Kidney (tissue), 14 donors: ENCODE data around the gene CYP1A2. TPM values are rescaled to one million over a fixed set of nuclear protein-coding genes. Genes with fewer than 3 reads are reported as not detected.

Experiments used
- DNase-seq, 5 donors: peaks; one replicate each; pipeline ENCODE4 v3.0.0-alpha.2; 2013 to 2020
- FAIRE-seq: peaks from 2 replicates; lab custom pipeline; 2012; peaks lifted over from hg19 to GRCh38; lab: Jason Lieb, UNC
- H3K27ac ChIP-seq, 2 donors: one replicate each; pipeline ENCODE4 v1.7.0; 2013; ENCODE audit warnings: low read depth in 2 of 2, low read length in 2 of 2, inconsistent platforms in 1 of 2
- H3K27me3 ChIP-seq: one replicate; pipeline ENCODE4 v1.7.1; 2013; ENCODE audit warnings: low read length, inconsistent platforms; ENCODE audit not compliant: control insufficient read depth, insufficient read depth
- H3K36me3 ChIP-seq, 3 donors: one replicate each; pipeline versions ENCODE4 v1.7.0 to v1.7.1; 2013; ENCODE audit warnings: low read length in 3 of 3, control low read depth in 1 of 3, inconsistent platforms in 1 of 3; ENCODE audit not compliant: insufficient read depth in 3 of 3, control insufficient read depth in 2 of 3
- H3K4me1 ChIP-seq, 3 donors: one replicate each; pipeline versions ENCODE4 v1.7.0 to v1.7.1; 2013; ENCODE audit warnings: low read length in 3 of 3, inconsistent platforms in 1 of 3, low read depth in 1 of 3; ENCODE audit not compliant: control insufficient read depth in 2 of 3, insufficient read depth in 2 of 3
- H3K4me3 ChIP-seq, 3 donors: one replicate each; pipeline versions ENCODE4 v1.7.0 to v1.8.1; 2013; ENCODE audit warnings: low read length in 3 of 3, control low read depth in 1 of 3, inconsistent platforms in 1 of 3
- H3K9ac ChIP-seq, 3 donors: one replicate each; pipeline versions ENCODE4 v1.7.0 to v1.7.1; 2013; ENCODE audit warnings: low read length in 3 of 3, control low read depth in 1 of 3, inconsistent platforms in 1 of 3
- H3K9me3 ChIP-seq, 3 donors: one replicate each; pipeline versions ENCODE4 v1.7.0 to v1.7.1; 2013; ENCODE audit warnings: low read length in 3 of 3, control low read depth in 1 of 3, inconsistent platforms in 1 of 3; ENCODE audit not compliant: control insufficient read depth in 2 of 3, insufficient read depth in 1 of 3
- intact Hi-C: fragments of 100-400 bp; cut with DNase I; formaldehyde crosslinking; loops from one replicate; pipeline ENCODE4 v1.11.1; 2022
- microRNA-seq: library from miRNA; unstranded; fragments of <30 nt; microRNA quantifications from one replicate; pipeline ENCODE4 v1.2.0, GENCODE V29; 2020
- polyA plus RNA-seq: library from polyadenylated mRNA; stranded (reverse); fragments of 350-450 nt; fragmentation: Illumina TruSeq; extraction: RNeasy Lipid Tissue Mini Kit (QIAGEN cat#74804); gene quantifications from one replicate; pipeline ENCODE4 v1.2.3, GENCODE V29; 2014; ENCODE audit warnings: low read depth, low replicate concordance; ENCODE audit not compliant: insufficient read depth
- total RNA-seq: library from RNA; stranded (reverse); fragmentation: NEBNext Ultra II Directional; extraction: Animal tissue kit (Norgen Biotek cat#: 25700); gene quantifications from one replicate; pipeline ENCODE4 v1.2.1, GENCODE V29; 2021
- TF ChIP-seq, protein P1 (sequence below): IDR thresholded peaks from 3 replicates; pipeline ENCODE4 v1.5.1; 2012; ENCODE audit warnings: mild to moderate bottlenecking, moderate library complexity, borderline replicate concordance; ENCODE audit not compliant: insufficient read depth; ENCODE audit errors: extremely low read depth
- donor health status: control.
- donor health status: control.
- donor health status: control.
- donor health status: control.
- donor health status: control.
- donor health status: DM: yes; HTN: yes; CAD: no.
- donor health status: Normal renal cell carcinoma (clear cell type).

The CYP1A2 gene
- total and polyA plus RNA-seq, 2 donors from 2014 or later = not detected

DNA sequence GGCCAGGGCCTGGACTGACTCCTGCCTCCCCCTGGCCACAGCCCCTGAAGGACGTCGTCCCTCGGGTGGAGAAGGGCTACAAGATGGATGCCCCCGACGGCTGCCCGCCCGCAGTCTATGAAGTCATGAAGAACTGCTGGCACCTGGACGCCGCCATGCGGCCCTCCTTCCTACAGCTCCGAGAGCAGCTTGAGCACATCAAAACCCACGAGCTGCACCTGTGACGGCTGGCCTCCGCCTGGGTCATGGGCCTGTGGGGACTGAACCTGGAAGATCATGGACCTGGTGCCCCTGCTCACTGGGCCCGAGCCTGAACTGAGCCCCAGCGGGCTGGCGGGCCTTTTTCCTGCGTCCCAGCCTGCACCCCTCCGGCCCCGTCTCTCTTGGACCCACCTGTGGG, 53.6 kb downstream of the CYP1A2 start:
- H3K9me3 ChIP-seq = no peaks in the 10 kb centered on the region
- no peak for DNase-seq
- TF ChIP-seq, protein P1, sequence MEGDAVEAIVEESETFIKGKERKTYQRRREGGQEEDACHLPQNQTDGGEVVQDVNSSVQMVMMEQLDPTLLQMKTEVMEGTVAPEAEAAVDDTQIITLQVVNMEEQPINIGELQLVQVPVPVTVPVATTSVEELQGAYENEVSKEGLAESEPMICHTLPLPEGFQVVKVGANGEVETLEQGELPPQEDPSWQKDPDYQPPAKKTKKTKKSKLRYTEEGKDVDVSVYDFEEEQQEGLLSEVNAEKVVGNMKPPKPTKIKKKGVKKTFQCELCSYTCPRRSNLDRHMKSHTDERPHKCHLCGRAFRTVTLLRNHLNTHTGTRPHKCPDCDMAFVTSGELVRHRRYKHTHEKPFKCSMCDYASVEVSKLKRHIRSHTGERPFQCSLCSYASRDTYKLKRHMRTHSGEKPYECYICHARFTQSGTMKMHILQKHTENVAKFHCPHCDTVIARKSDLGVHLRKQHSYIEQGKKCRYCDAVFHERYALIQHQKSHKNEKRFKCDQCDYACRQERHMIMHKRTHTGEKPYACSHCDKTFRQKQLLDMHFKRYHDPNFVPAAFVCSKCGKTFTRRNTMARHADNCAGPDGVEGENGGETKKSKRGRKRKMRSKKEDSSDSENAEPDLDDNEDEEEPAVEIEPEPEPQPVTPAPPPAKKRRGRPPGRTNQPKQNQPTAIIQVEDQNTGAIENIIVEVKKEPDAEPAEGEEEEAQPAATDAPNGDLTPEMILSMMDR = no peak
- no peak for FAIRE-seq
- no peak overlapping the region for H3K27ac ChIP-seq
- H3K9ac ChIP-seq = no peak overlapping the region
- peaks cover 0 to 15% (median 3%) of the 10 kb centered on the region in 3 donors for H3K36me3 ChIP-seq
- peaks cover 0 to 6% (median 0%) of the 10 kb centered on the region in 3 donors for H3K4me1 ChIP-seq
- H3K4me3 ChIP-seq = no peak overlapping the region
- intact Hi-C loops = no loop called here
- no peaks in the 10 kb centered on the region for H3K27me3 ChIP-seq

DNA sequence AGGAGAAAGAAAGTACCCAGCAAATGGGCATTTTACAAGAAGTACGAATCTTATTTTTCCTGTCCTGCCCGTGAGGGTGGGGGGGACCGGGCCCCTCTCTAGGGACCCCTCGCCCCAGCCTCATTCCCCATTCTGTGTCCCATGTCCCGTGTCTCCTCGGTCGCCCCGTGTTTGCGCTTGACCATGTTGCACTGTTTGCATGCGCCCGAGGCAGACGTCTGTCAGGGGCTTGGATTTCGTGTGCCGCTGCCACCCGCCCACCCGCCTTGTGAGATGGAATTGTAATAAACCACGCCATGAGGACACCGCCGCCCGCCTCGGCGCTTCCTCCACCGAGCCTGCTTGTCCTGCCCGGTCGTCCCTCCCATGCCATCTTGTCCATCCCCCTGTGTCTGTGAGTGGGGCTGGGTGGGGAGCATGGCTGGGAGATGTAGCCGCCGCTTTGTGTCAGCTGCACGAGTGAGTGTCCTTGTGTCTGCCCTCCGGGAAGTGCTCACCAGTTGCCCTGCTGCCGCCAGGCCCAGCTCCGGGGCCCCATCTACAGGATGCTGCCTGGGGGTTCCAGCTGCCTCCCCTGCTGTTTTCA, 54.3 kb downstream of the CYP1A2 start:
- no peak overlapping the region for H3K27ac ChIP-seq
- no peaks in the 10 kb centered on the region for H3K27me3 ChIP-seq
- DNase-seq = no peak
- H3K4me1 ChIP-seq = peaks cover 0 to 6% (median 0%) of the 10 kb centered on the region in 3 donors
- peaks cover 0 to 15% (median 3%) of the 10 kb centered on the region in 3 donors for H3K36me3 ChIP-seq
- no peak overlapping the region for H3K4me3 ChIP-seq
- no peak overlapping the region for H3K9ac ChIP-seq
- no peaks in the 10 kb centered on the region for H3K9me3 ChIP-seq
- FAIRE-seq = no peak
- intact Hi-C loops = no loop called here
- TF ChIP-seq, protein P1 = no peak

DNA sequence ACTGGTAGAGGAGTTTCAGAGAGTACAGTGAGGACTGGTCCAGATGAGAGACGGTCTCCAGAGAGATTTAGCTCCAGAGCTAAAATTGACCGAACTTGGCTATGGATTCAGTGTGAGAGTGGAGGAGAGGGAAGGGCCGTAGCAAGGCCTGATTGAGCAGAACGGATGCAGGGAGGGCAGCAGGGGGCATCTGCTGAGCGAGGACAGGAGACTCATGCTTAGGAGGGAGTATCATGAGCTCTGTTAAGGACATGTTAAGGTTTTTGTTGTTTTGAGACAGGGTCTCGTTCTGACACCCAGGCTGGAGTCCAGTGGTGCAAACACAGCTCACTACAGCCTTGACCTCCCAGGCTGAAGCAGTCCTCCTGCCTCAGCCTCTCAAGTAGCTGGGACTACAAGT, 56.3 kb downstream of the CYP1A2 start:
- intact Hi-C loops = no loop called here
- H3K27me3 ChIP-seq = no peaks in the 10 kb centered on the region
- TF ChIP-seq, protein P1 = no peak
- H3K4me1 ChIP-seq = peaks cover 0 to 3% (median 0%) of the 10 kb centered on the region in 3 donors
- no peak overlapping the region for H3K9ac ChIP-seq
- H3K4me3 ChIP-seq = no peak overlapping the region
- H3K27ac ChIP-seq = no peak overlapping the region
- DNase-seq (no peak), FAIRE-seq (no peak)
- peaks cover 0 to 10% (median 3%) of the 10 kb centered on the region in 3 donors for H3K36me3 ChIP-seq
- H3K9me3 ChIP-seq = no peaks in the 10 kb centered on the region

Small RNAs within 50 kb of the gene (microRNA-seq; reads per million reads assigned to microRNA genes)
- not detected for gene MIR4513

Other genes with a start within 250 kb of the CYP1A2 start
- gene ARID3B, start 207.6 kb upstream of the CYP1A2 start, total RNA-seq = 6.2 TPM
- gene ARID3B, start 207.6 kb upstream of the CYP1A2 start, polyA plus RNA-seq = 2.3 TPM
- gene CLK3, start 133.0 kb upstream of the CYP1A2 start, total RNA-seq = 66.3 TPM
- 54.1 TPM for gene CLK3, start 133.0 kb upstream of the CYP1A2 start, polyA plus RNA-seq
- gene EDC3, start 52.8 kb upstream of the CYP1A2 start, total RNA-seq = 27.7 TPM
- 11.5 TPM for gene EDC3, start 52.8 kb upstream of the CYP1A2 start, polyA plus RNA-seq
- 0.13 TPM for gene CYP1A1, start 23.3 kb upstream of the CYP1A2 start, total RNA-seq
- gene CYP1A1, start 23.3 kb upstream of the CYP1A2 start, polyA plus RNA-seq = 0.26 TPM
- 58.8 TPM for gene CSK, start 33.2 kb downstream of the CYP1A2 start, total RNA-seq
- 18.9 TPM for gene CSK, start 33.2 kb downstream of the CYP1A2 start, polyA plus RNA-seq
- not detected for gene LMAN1L, start 64.0 kb downstream of the CYP1A2 start, total RNA-seq
- gene LMAN1L, start 64.0 kb downstream of the CYP1A2 start, polyA plus RNA-seq = not detected
- not detected for gene CPLX3, start 77.8 kb downstream of the CYP1A2 start, total RNA-seq
- not detected for gene CPLX3, start 77.8 kb downstream of the CYP1A2 start, polyA plus RNA-seq
- 36.1 TPM for gene ULK3, start 94.3 kb downstream of the CYP1A2 start, total RNA-seq
- gene ULK3, start 94.3 kb downstream of the CYP1A2 start, polyA plus RNA-seq = 34.5 TPM
- 102 TPM for gene SCAMP2, start 124.5 kb downstream of the CYP1A2 start, total RNA-seq
- gene SCAMP2, start 124.5 kb downstream of the CYP1A2 start, polyA plus RNA-seq = 87.9 TPM
- gene MPI, start 141.2 kb downstream of the CYP1A2 start, total RNA-seq = 33.7 TPM
- gene MPI, start 141.2 kb downstream of the CYP1A2 start, polyA plus RNA-seq = 52.0 TPM
- 76.5 TPM for gene FAM219B, start 158.0 kb downstream of the CYP1A2 start, total RNA-seq
- gene FAM219B, start 158.0 kb downstream of the CYP1A2 start, polyA plus RNA-seq = 41.7 TPM
- 150 TPM for gene COX5A, start 189.2 kb downstream of the CYP1A2 start, total RNA-seq
- gene COX5A, start 189.2 kb downstream of the CYP1A2 start, polyA plus RNA-seq = 701 TPM
- gene RPP25, start 207.9 kb downstream of the CYP1A2 start, total RNA-seq = 7.2 TPM
- 7.3 TPM for gene RPP25, start 207.9 kb downstream of the CYP1A2 start, polyA plus RNA-seq
- gene SCAMP5, start 246.7 kb downstream of the CYP1A2 start, total RNA-seq = 13.4 TPM
- gene SCAMP5, start 246.7 kb downstream of the CYP1A2 start, polyA plus RNA-seq = 29.5 TPM